ENCODE measurements around the gene TMPRSS4.

Gene TMPRSS4

GRCh38 chr11:118080296-118080695 lies 3.4 kb downstream of the TMPRSS4 start:
- DNase-seq: no peak

- no peak for DNase-seq
Measured at GRCh38 chr11:118081241-118081958, 4.5 kb downstream of the TMPRSS4 start.

GRCh38 chr11:118082880-118083552 lies 6.1 kb downstream of the TMPRSS4 start:
- no peak for DNase-seq

- no peak for DNase-seq
Measured at GRCh38 chr11:118084247-118084646, 7.4 kb downstream of the TMPRSS4 start.

GRCh38 chr11:118084656-118085055 lies 7.8 kb downstream of the TMPRSS4 start:
- DNase-seq: no peak

- DNase-seq: no peak
Measured at GRCh38 chr11:118086913-118087768, 10.3 kb downstream of the TMPRSS4 start, which contains the start of gene SMIM35. Gene SMIM35 (minus strand): TSS chr11:118086963. CDS start chr11:118086757, 206 bp downstream.

GRCh38 chr11:118087931-118088330 lies 11.1 kb downstream of the TMPRSS4 start:
- no peak for DNase-seq

GRCh38 chr11:118088531-118088930 lies 11.7 kb downstream of the TMPRSS4 start:
- no peak for DNase-seq

- DNase-seq: no peak
Measured at GRCh38 chr11:118090545-118091162, 13.8 kb downstream of the TMPRSS4 start.

GRCh38 chr11:118091690-118092089 lies 14.8 kb downstream of the TMPRSS4 start:
- DNase-seq: no peak

- DNase-seq: no peak
Measured at GRCh38 chr11:118092907-118093571, 16.2 kb downstream of the TMPRSS4 start.

- DNase-seq: no peak
Measured at GRCh38 chr11:118095493-118095892, 18.6 kb downstream of the TMPRSS4 start.

GRCh38 chr11:118095967-118096367 lies 19.1 kb downstream of the TMPRSS4 start:
- DNase-seq: no peak

- DNase-seq: no peak
Measured at GRCh38 chr11:118098996-118099837, 22.3 kb downstream of the TMPRSS4 start.

- DNase-seq: no peak
Measured at GRCh38 chr11:118099838-118100556, 23.1 kb downstream of the TMPRSS4 start.

GRCh38 chr11:118100691-118101232 lies 23.9 kb downstream of the TMPRSS4 start:
- no peak for DNase-seq

- no peak for DNase-seq
Measured at GRCh38 chr11:118102721-118103261, 25.9 kb downstream of the TMPRSS4 start.

- no peak for DNase-seq
Measured at GRCh38 chr11:118104491-118104890, 27.6 kb downstream of the TMPRSS4 start.

GRCh38 chr11:118105657-118106305 lies 28.9 kb downstream of the TMPRSS4 start:
- no peak for DNase-seq
